Left forelimb (tissue), 1 donor: ENCODE measurements around the gene TAAR1.
"Not testable (repeated sequence)": the region's sequence is repeated elsewhere in the genome, so short reads cannot be mapped to it uniquely, and the experiment has no call there.

ENCODE experiments used
- DNase-seq: peaks from one replicate; pipeline ENCODE4 v3.0.0-alpha.2; 2018; ENCODE audit warnings: low spot score

TAAR1 gene, protein sequence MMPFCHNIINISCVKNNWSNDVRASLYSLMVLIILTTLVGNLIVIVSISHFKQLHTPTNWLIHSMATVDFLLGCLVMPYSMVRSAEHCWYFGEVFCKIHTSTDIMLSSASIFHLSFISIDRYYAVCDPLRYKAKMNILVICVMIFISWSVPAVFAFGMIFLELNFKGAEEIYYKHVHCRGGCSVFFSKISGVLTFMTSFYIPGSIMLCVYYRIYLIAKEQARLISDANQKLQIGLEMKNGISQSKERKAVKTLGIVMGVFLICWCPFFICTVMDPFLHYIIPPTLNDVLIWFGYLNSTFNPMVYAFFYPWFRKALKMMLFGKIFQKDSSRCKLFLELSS

DNA sequence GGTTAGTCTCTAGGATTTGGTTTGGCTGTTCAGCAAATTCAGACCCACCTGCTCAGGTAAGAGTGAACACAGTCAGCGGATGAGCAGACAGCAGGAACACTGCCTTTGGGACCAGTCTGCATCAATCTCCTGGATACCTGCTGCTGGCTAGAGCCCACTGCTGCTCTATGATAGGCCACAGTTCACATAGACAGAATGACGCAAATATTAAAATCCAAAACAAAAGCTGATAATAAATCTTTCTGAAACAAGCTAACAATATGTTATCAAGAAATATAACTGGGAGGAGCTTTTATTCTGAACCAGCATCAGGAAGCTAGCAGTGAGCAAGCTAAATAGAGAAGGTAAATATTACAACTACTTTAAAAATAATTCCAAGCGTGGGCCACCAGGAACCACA is at the start of gene TAAR1:
Gene TAAR1 (minus strand): TSS at position 101 of the 400 bp plus-strand sequence. CDS start 13,179 bp downstream, outside the sequence.
- DNase-seq, result no peak

DNA sequence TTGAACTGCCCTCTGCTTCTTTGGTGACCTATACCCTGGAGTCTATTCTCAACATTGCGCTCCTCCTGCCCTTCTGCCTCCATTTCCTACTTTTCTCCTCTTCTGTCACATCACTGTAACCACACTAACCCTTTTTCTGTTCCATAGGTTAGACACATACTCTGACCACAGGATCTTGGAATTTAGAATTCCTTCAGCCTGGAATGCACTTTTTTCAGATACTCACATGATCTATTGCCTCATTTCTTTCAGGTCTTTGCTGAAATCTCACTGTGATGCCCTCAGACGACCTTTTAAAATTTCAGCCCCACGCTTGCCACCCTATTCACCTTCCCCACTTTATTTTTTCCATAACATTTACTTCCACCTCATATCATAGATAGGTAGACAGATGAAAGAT is 49.8 kb upstream of the TAAR1 start:
- DNase-seq, result no peak

DNA sequence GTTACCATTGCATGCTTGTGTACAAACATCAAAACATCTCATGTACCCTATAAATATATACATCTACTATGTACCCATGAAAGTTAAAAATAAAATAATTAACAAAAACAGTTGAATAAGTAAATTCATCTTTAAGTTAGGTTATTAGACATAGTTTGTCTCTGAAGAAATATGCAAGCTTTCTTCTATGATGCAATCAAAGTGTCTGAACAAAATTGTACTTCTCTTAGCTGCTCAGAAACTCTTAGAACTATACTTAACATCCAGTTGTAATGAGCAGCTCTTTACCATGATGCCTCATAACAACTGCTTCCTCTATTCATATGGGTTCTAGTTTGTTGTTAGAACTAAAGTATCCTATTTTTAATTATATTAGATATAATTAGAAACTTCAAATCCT is 49.0 kb upstream of the TAAR1 start:
- DNase-seq, result no peak

DNA sequence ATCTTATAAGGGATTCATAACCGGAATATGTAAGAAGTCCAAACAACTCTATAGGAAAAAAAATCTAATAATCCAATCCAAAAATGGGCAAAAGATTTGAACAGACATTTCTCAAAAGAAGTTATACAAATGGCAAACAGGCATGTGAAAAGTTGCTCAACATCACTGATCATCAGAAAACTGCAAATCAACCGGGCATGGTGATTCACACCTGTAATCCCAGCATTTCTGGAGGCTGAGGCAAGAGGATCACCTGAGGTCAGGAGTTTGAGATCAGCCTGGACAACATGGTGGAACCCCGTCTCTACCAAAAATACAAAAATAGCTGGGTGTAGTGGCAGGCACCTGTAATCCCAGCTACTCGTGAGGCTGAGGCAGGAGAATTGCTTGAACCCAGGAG is 47.8 kb upstream of the TAAR1 start:
- DNase-seq, result not testable (repeated sequence)

DNA sequence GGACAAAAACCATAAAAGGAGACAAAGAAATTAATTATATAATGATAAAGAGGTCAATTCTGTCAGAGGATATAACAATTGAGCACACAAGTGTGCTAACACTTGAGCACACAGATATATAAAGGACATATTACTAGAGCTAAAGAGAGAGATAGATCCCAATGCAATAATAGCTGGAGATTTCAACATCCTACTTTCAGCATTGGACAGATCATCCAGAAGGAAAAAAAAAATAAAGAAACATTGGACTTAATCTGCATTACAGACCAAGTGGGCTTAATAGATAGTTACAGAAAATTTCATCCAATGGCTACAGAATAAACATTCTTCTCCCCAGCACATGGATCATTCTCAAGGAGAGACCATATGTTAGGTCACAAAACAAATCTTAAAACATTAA is 45.0 kb upstream of the TAAR1 start:
- no peak for DNase-seq

DNA sequence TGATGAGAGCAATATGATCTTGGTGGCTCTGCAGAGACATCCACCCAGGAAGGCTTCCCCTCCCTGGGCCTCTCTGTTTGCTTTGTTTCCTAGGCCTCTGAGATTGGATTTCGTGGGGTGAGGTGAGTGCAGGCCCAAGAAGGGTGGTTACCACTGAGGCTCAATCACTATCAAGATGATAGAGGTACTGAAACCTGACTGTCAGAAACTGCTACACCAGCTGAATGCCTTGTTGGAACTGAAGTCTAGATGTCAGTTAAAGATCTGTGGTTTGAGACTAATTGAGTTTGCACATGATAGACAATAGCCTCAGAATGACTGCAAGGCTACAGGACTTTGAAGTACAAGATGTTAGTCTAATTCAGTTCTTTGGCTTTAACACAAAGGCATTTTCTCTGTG is 39.6 kb upstream of the TAAR1 start:
- DNase-seq, result no peak

DNA sequence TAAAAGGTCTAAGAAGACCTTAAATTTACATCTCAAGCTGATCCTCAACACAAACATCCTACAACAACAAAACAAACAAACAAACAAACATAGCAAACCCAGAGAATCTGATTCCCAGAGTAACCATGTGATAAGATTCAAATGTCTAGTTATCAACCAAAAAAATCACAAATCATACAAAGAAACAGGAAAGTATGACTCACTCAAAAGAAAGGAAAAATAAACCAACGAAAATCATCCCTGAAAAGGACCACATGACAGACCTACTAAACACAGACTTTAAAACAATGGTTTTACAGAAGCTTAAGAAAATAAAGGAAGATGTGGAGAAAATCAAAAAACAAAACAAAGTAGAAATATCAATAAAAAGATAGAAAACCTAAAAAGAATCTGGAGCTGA is 36.8 kb upstream of the TAAR1 start:
- no peak for DNase-seq

DNA sequence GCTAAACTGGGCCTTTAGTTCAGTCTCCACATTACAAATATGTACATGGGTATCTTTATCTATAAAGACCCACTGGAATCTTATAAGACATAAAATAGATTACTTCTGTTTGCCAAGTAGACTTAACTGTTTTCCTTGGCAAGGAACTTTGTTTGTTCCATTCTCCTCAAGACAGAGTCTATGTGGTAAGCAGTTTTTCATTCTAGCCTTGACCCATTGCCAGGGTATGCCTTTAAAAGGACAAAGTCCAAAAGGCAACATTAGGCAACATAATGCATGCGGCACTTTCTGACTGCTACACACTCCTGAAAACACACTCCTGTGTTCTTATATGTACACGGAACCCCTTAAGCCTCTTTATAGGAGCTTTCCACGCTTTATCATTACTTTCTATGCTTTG is 34.5 kb upstream of the TAAR1 start:
- no peak for DNase-seq

DNA sequence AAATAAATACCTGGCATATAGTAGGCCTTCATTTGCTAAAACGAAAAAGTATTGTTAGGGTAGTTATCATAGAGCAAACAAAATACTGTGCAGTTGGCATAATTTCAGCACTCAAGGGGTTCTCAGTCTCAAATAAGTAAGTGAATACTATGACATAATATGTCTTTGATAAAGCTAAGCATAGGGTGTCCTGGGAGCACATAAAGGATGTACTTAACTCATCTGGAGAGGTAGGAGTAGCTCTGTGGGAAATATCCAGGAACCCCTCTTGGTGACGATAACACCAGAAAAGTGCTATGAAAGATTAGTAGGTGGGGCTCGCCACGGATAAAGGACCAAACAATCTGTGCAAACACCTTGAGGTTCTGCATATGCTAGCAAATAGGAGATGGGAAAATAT is 31.7 kb upstream of the TAAR1 start:
- no peak for DNase-seq

DNA sequence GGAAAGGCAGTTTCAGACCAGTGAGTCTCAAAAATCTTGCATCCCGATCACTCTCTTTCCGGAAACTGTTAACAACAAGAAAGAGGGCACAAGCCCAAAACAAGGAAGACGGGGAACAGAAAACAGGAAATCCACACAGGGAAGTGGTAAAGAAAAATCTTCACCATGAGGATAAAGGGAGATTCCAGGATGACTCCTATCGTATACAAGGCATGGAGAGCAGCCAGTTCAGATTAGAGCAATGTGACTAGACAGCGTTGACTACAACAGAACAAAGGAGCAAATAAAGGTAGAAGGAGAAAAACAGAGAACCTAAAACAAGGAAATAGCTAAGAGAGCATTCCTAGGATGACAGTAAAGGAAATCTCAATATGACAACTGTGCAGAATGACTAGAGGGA is 28.3 kb upstream of the TAAR1 start:
- DNase-seq, result no peak

DNA sequence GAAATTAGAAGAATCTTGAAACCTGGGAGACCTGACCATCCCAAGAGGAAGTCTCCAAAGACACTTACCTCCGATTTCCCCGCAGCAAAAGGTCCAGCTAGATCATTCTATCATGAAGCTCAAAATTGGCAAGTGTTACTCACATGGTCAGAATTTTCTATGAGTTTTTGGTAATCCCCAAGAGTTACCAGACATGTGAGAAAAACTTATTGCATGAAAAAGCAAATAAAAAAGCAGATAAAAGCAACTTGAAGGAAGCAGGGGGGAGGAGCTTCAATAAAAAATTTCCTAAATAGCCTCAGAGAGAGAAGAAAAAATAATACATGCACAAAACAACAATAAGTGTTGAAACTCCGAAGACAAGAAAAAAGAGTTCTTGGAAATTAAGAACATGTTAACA is 27.5 kb upstream of the TAAR1 start:
- no peak for DNase-seq

DNA sequence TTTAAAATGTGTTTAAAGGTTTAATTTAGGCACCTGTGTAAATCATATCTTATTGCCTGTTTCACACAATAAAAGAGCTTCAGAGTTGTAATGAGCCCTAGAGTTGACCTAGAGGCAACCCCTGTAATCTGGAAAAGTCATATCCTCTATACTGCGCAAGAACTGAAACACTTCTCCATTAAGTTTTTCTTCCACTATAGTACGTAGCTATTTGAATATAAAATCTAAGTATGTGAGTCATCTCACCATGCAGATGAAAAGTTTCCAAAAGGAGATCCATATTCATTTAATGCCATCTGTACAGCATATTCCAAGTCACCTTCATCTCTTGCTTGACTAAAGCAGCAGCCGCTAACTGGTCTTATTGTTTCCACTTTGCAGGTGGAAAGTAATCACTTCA is 26.0 kb upstream of the TAAR1 start:
- no peak for DNase-seq

DNA sequence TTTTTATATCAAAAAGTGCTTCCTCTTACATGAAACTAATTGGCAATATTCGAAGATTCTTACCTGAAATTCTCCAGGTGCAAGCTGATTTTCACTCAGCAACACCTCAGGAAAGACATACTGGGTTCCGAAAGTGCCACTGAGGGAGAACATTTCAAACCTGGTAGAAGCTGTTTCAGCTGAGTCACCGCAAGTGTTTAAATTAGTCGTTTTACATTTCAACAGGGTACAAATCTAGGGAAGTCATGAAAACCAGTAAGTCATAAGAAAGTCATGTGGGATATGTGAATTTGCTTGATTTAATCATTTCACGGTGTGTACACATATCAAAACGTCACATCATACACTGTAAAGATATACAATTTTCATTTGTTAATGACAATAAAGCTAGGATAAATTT is 25.3 kb upstream of the TAAR1 start:
- no peak for DNase-seq

DNA sequence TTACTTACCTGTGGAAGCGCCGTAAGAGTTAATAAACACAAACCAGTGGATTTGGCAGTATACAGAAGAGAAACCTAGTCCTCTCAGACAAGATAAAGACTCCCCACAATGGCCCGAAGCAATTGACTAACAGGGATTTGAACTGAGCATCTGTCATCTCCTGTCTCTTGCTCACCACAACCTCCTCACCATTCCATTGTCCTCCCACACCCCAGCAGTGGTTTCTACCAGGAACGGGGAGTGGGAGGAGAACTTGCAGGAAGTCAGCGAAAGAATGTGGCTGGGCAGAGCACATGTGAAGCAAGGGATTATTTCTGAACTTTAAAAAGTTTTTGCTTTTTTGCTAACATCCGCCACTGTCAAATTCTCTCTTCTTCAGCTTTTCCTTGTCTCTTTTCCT is 24.6 kb upstream of the TAAR1 start:
- no peak for DNase-seq

DNA sequence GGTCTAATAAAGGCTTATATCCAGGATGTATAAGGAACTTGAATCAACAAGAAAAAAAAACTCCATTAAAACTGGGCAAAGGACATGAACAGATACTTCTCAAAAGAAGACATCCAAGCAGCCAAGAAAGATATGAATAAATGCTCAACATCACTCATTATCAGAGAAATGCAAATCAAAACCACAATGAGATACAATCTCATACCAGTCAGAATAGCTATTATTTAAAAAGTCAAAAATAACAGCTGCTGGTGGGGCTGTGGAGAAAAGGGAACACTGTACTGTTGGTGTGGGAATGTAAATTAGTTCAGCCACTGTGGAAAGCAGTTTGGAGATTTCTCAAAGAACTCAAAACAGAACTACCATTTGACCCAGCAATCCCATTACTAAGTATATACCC is 20.1 kb upstream of the TAAR1 start:
- not testable (repeated sequence) for DNase-seq

DNA sequence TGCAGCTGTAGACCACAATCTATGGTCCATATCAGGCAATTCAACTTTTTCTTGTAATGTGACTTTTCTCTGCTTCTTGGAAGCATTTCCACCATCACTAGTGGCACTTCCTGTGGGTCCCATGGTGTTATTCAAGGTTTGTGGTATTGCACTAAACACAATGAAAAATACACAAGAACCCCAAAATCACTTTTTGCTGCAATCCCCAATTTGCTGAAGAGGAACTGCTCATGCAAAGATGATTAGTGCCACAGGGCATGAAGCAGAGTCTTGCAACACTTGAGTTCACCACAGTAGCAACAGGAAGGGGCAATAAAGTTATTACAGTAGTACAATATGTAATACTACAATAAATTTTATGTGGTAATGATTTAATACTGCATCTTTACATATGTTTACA is 16.8 kb upstream of the TAAR1 start:
- DNase-seq, result no peak

DNA sequence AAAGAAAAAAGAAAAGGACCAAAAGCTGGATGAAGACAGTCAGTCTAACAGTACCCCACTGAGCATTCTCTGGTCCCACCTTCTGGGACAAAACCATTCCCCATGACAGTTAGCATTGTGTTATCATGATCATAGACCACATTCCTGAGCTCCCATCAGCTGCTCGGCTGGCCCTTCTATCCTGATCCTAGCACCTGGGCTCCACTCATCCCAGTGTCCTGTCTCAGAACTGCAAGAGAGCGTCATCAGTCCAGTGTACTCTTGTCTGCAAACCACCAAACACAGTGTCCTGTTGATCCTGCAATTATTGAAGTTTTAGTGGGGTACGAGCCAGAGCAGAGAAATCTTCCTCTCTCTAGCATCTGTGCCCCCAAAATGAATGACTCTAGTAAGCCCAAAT is 16.0 kb upstream of the TAAR1 start:
- no peak for DNase-seq

DNA sequence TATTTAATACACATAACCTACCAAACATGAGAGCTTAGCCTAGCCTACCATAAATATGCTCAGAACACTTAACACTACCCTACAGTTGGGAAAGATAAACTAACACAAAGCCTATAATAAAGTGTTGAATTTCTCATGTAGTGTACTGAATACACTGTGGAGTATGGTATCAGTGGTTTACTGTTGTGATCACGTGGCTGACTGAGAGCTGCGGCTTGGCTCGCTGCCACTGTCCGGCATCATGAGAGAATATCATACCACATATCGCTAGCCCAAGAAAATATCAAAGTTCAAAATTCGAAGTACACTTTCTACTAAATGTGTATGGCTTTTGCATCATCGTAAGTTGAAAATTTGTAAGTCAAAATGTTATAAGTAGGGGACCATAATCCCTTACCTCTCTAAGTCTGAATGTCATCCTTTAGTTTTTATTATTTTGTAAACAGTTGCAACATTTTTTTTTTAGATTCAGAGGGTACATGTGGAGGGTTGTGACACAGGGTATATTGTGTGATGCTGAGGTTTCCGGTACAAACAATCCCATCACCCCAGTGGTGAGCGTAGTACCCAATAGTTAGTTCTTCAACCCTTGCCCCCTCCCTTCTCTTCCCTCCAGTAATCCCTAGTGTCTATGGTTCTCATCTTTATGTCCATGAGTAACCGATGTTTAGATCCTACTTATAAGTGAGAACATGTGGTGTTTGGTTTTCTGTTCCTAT is 14.6 kb upstream of the TAAR1 start:
- DNase-seq, result no peak

DNA sequence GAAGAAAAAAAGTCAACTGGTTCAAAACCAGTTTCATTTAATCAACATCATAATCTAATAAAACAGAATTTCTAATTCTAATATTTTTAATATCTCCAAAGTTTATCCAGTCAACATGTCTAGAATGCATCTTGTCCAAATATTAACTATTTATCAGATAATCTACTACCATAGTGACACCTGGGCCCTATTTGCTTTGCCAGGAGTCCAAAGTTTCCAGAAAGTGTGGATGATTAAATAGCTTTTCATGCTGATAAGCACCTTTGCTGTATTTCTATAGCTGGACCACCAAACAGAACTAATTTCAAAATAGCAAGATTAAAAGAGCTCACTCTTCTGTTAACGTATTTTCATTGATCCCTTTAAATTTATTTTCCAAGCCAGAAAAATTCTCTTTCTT is 12.3 kb upstream of the TAAR1 start:
- DNase-seq, result no peak

DNA sequence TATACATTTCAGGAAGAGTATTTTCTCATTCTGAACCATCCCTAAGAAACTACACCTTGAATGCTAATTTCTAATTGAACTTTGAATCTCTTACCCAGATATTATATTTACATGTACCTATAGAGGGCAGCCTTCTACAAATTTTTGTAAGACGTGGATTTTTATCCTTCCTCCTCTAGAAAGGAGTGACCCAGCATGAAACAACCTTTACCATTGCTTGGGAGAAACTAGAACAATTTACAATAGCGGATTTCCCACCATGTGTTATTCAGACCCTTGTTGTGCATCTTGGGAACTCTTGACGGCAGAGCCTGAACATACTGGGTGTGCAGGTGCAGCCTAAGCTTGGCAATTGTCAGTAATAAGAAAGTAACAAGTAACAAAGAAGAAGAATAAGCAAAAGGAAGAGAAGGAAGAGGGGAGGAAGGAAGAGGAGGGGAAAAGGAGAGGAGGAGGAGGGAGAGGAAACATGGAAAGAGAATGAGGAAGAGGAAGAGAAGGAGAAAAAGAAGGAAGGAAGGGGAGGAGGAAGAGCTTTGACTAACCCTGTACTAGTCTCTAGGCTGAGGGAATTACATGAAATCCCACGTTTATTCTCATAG is 10.8 kb upstream of the TAAR1 start:
- DNase-seq, result no peak

DNA sequence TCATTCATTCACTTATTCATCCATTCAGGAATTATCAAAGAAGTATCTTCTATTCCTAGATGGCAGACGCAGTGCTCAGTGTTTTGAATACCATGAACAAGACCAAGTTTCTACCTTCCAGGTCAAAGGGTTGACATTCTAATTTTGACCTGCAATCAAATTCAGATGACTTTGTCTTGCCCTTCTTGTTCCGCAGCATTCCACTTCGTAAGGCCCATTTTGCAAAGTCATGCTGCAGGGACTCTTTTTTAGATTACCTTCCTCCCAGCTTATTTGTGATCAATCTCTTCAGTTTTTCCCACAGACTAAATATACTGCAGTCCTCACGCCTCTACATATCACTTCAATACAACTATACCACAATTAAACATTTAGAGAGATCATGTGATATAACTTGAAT is 7.1 kb upstream of the TAAR1 start:
- DNase-seq, result no peak

DNA sequence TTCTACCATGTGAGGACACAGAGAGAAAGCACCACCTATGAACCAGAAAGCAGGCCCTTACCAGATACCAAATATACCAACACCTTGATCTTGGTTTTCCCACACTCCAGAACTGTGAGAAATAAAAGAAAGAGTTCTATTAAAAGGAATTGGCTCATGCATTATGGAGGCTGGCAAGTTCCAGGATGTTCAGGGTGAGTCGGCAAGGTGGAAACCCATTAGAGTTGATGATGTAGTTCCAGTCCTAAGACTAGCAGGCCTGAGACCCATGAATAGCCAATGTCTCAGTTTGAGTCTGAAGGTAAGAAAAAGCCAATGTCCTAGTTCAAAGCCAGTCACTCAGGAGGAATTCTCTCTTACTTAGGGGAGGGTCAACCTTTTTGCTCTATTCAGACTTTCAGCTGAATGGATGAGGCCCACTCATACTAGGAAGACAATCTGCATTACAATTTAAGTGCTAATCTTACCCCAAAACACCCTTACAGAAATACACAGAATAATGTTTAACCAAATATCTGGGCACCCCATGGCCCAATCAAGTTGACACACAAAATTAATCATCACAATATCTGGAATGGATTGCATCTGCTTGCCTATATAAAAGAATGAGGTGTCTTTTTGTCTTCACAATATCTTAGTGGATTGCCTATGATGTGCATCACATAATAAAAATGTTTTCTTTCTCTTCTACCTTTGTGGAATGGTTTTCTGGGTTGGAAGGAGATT is 5.5 kb upstream of the TAAR1 start:
- no peak for DNase-seq

DNA sequence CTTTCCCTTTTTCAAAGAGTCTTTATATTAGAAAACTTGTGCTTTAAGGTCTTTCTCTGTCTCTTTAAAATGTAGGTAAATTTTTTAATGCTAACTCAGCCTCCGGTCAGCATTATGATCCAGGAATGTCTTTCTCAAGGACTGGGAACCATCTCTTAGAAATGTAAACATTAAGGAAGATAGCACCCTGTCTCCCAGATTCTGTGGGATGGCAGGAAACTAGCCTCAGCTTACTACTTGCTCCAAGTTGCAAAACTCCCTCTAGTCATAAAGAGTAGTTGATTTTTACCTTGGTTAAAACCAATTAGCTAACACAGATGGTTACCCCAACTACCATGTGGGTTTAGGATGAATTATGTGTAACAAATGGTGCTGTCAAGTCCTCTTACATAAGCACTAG is 4.7 kb upstream of the TAAR1 start:
- no peak for DNase-seq
